IMR-90 (cell line): ENCODE results near the gene FNBP1. TPM values are rescaled to one million over a fixed set of nuclear protein-coding genes. Genes with fewer than 3 reads are reported as not detected.
"Not testable (repeated sequence)": the region's sequence is repeated elsewhere in the genome, so short reads cannot be mapped to it uniquely, and the experiment has no call there.

Source experiments
- ATAC-seq: fragments of 200-7000 bp; cut with Tn5 transposase; 2 replicates; pipeline ENCODE4 v1.9.1; 2020; ENCODE audit warnings: low read depth, mild to moderate bottlenecking, moderate library complexity
- BruUV-seq: library from RNA; stranded (reverse); fragments of 400-500 nt; replicated peaks from 2 replicates; lab custom pipeline; 2021; lab: Mats Ljungman, UMichigan
- CTCF ChIA-PET: fragments of 300-600 bp; formaldehyde crosslinking; extraction: SDS; loops from one replicate; lab custom pipeline; 2021; ENCODE audit warnings: antibody characterized with exemption; lab: Yijun Ruan, JAX
- POLR2A ChIA-PET: fragments of 300-600 bp; sonication (Branson Sonifier 250); formaldehyde crosslinking; loops from one replicate; lab custom pipeline; 2022; ENCODE audit warnings: antibody characterized with exemption; ENCODE audit not compliant: unreplicated experiment; lab: Charles Lee
- DNase-seq: peaks from one replicate; pipeline ENCODE4 v3.0.0; 2013
- H2AFZ ChIP-seq: replicated peaks from 2 replicates; pipeline ENCODE3; 2013; ENCODE audit warnings: low read length, mild to moderate bottlenecking; ENCODE audit not compliant: poor library complexity
- H2AK5ac ChIP-seq: 2 replicates; pipeline ENCODE4 v1.6.1; 2013; ENCODE audit warnings: low read depth, low read length, inconsistent platforms
- H2AK9ac ChIP-seq: replicated peaks from 2 replicates; pipeline ENCODE3; 2013; ENCODE audit warnings: mild to moderate bottlenecking, low read depth, low read length, moderate library complexity; ENCODE audit not compliant: poor library complexity
- H2BK120ac ChIP-seq: 2 replicates; pipeline ENCODE4 v1.6.1; 2013; ENCODE audit warnings: low read depth, low read length, inconsistent platforms
- H2BK15ac ChIP-seq: 3 replicates; pipeline ENCODE4 v1.6.1; 2013; ENCODE audit warnings: low read depth, low read length, inconsistent platforms
- H2BK20ac ChIP-seq: 2 replicates; pipeline ENCODE4 v1.6.1; 2013; ENCODE audit warnings: low read depth, mild to moderate bottlenecking, inconsistent platforms, low read length, moderate library complexity
- H2BK5ac ChIP-seq: 2 replicates; pipeline ENCODE4 v1.6.1; 2013; ENCODE audit warnings: mild to moderate bottlenecking, low read depth, low read length, inconsistent platforms; ENCODE audit not compliant: poor library complexity, severe bottlenecking
- H3K14ac ChIP-seq: replicated peaks from 2 replicates; pipeline ENCODE4 v1.6.1; 2013; ENCODE audit warnings: low read depth, low read length, inconsistent platforms
- H3K18ac ChIP-seq: 2 replicates; pipeline ENCODE4 v1.6.1; 2013; ENCODE audit warnings: low read depth, low read length, control low read depth
- H3K23ac ChIP-seq: 2 replicates; pipeline ENCODE4 v1.6.1; 2013; ENCODE audit warnings: low read depth, low read length, inconsistent platforms
- H3K27ac ChIP-seq: 2 replicates; pipeline ENCODE4 v1.5.1; 2013; ENCODE audit warnings: mild to moderate bottlenecking, control low read depth, low read length; ENCODE audit not compliant: insufficient read depth
- H3K27me3 ChIP-seq: 2 replicates; pipeline ENCODE4 v1.6.1; 2013; ENCODE audit warnings: low read length; ENCODE audit not compliant: control insufficient read depth, insufficient read depth
- H3K36me3 ChIP-seq: 2 replicates; pipeline ENCODE4 v1.6.1; 2013; ENCODE audit warnings: low read length, mixed read lengths; ENCODE audit not compliant: control insufficient read depth, insufficient read depth
- H3K4ac ChIP-seq: 2 replicates; pipeline ENCODE4 v1.6.1; 2013; ENCODE audit warnings: low read depth, low read length, inconsistent platforms
- H3K4me1 ChIP-seq: 2 replicates; pipeline ENCODE4 v1.6.1; 2013; ENCODE audit warnings: low read length, mixed read lengths; ENCODE audit not compliant: control insufficient read depth, insufficient read depth
- H3K4me2 ChIP-seq: 2 replicates; pipeline ENCODE4 v1.6.1; 2013; ENCODE audit warnings: low read depth, mild to moderate bottlenecking, control low read depth, low read length, moderate library complexity
- H3K4me3 ChIP-seq: 2 replicates; pipeline ENCODE4 v1.5.1; 2013; ENCODE audit warnings: low read depth, mild to moderate bottlenecking, control low read depth, low read length, moderate library complexity; ENCODE audit not compliant: insufficient read depth
- H3K56ac ChIP-seq: 2 replicates; pipeline ENCODE4 v1.6.1; 2013; ENCODE audit warnings: low read length, inconsistent platforms; ENCODE audit not compliant: insufficient read depth; ENCODE audit errors: extremely low read depth
- H3K79me1 ChIP-seq, 2 experiments: 2 replicates each; pipeline ENCODE4 v1.6.1; 2013; ENCODE audit warnings: low read length in 2 of 2, inconsistent platforms in 1 of 2, low read depth in 1 of 2
- H3K9ac ChIP-seq: 2 replicates; pipeline ENCODE4 v1.6.1; 2013; ENCODE audit warnings: low read depth, low read length, control low read depth
- H3K9me1 ChIP-seq: 2 replicates; pipeline ENCODE4 v1.6.1; 2013; ENCODE audit warnings: low read length, inconsistent platforms; ENCODE audit not compliant: insufficient read depth
- H3K9me3 ChIP-seq: 2 replicates; pipeline ENCODE4 v1.6.1; 2013; ENCODE audit warnings: low read length; ENCODE audit not compliant: control insufficient read depth, insufficient read depth
- H4K20me1 ChIP-seq: 2 replicates; pipeline ENCODE4 v1.6.1; 2013; ENCODE audit warnings: low read length, inconsistent platforms; ENCODE audit not compliant: insufficient read depth
- H4K5ac ChIP-seq: 2 replicates; pipeline ENCODE4 v1.6.1; 2013; ENCODE audit warnings: mild to moderate bottlenecking, low read depth, low read length, control low read depth
- H4K8ac ChIP-seq, 2 experiments: 2 replicates each; pipeline ENCODE4 v1.6.1; 2013; ENCODE audit warnings: low read depth in 2 of 2, low read length in 2 of 2, control low read depth in 1 of 2, inconsistent platforms in 1 of 2
- H4K91ac ChIP-seq: 2 replicates; pipeline ENCODE4 v1.6.1; 2013; ENCODE audit warnings: low read depth, low read length, inconsistent platforms; ENCODE audit not compliant: insufficient read depth
- WGBS, 2 experiments: methylation state at CpG; one replicate each; pipeline versions ENCODE4 v1.1.5 to v1.1.7; 2013; ENCODE audit warnings: missing lambda C conversion rate in 2 of 2; ENCODE audit not compliant: insufficient read length in 1 of 2; ENCODE audit errors: extremely low coverage in 2 of 2; 5-methylcytosine and 5-hydroxymethylcytosine counted together
- dilution Hi-C: fragments of 300-500 bp; cut with HindIII; formaldehyde crosslinking; loops from one replicate; pipeline ENCODE4 v1.14.3; 2018; ENCODE audit warnings: low sequenced_read_pairs; ENCODE audit not compliant: unreplicated experiment
- in situ Hi-C: fragments of 300-500 bp; cut with MboI; formaldehyde crosslinking; loops from 3 replicates; pipeline ENCODE4 v1.14.3; 2019; ENCODE audit warnings: low sequenced_read_pairs, inconsistent platforms, mixed read lengths
- intact Hi-C: fragments of 100-400 bp; cut with micrococcal nuclease; formaldehyde crosslinking; loops from 2 replicates; pipeline ENCODE4 v1.10.0; 2022
- polyA plus RNA-seq, 3 experiments: library from polyadenylated mRNA; depleted of rRNA; stranded (reverse); fragments of >200 nt; gene quantifications; 2 replicates each; pipeline ENCODE4 v1.2.3, GENCODE V29; 2012; ENCODE audit warnings: low replicate concordance in 1 of 3
- total RNA-seq: library from RNA; depleted of rRNA; stranded (reverse); fragments of >200 nt; gene quantifications from 2 replicates; pipeline ENCODE4 v1.2.3, GENCODE V29; 2012

FNBP1 gene
- total and polyA plus RNA-seq, 2 of the 4 experiments (the other 2 are of a cell fraction) = 10.3 to 15.4 TPM

GRCh38 chr9:130006952-130007351 is 36.0 kb downstream of the FNBP1 start:
- dilution Hi-C loops = not testable (repeated sequence)
- CTCF ChIA-PET = interaction anchor here (0.5 kb wide), 1 partner anchor 52 kb away, joined by 3 read pairs; no protein-coding TSS in a partner anchor

More at GRCh38 chr9:130006952-130007351, 36.0 kb downstream of the FNBP1 start:
- H3K9me3 ChIP-seq, H2BK15ac ChIP-seq, H3K14ac ChIP-seq, H4K20me1 ChIP-seq, H3K9me1 ChIP-seq, H3K56ac ChIP-seq, DNase-seq, H3K4me1 ChIP-seq, ATAC-seq, BruUV-seq, H3K18ac ChIP-seq, intact Hi-C loops, H2BK20ac ChIP-seq, H4K8ac ChIP-seq, H3K79me1 ChIP-seq, H3K4me2 ChIP-seq, in situ Hi-C loops, H2AK9ac ChIP-seq, H3K4ac ChIP-seq, H2BK120ac ChIP-seq, H4K5ac ChIP-seq, H3K36me3 ChIP-seq, POLR2A ChIA-PET, H3K23ac ChIP-seq, H4K91ac ChIP-seq, H2BK5ac ChIP-seq, H3K4me3 ChIP-seq, H3K27ac ChIP-seq, H3K9ac ChIP-seq, H2AK5ac ChIP-seq, H2AFZ ChIP-seq, H3K27me3 ChIP-seq: not testable (repeated sequence)
- WGBS, 2 experiments = no CpG with 5 or more reads among the region's 6 CpGs
